Sigmoid colon (tissue), 4 donors: ENCODE data around the gene SIGLEC8.

Source experiments
- CTCF ChIP-seq, 4 experiments: fragments of 450-650 bp in 3 of 4; fragments of 200-600 bp in 1 of 4; IDR thresholded peaks; one replicate each; pipeline ENCODE4 v1.5.1; 2016 to 2019; ENCODE audit warnings: antibody characterized with exemption in 4 of 4, mild to moderate bottlenecking in 3 of 4, moderate library complexity in 2 of 4
- EP300 ChIP-seq, 4 donors: sonication (generic); formaldehyde crosslinking; IDR thresholded peaks; one replicate each; pipeline ENCODE4 v1.6.1; 2017; ENCODE audit warnings: antibody characterized with exemption in 4 of 4
- POLR2A ChIP-seq, 2 donors: fragments of 450-650 bp; IDR thresholded peaks; one replicate each; pipeline ENCODE4 v1.6.1; 2016; ENCODE audit warnings: antibody characterized with exemption in 2 of 2, mild to moderate bottlenecking in 2 of 2, moderate library complexity in 2 of 2
- POLR2AphosphoS5 ChIP-seq, 4 donors: sonication (generic); formaldehyde crosslinking; IDR thresholded peaks; one replicate each; pipeline ENCODE4 v1.6.1; 2017; ENCODE audit warnings: antibody characterized with exemption in 4 of 4

DNA sequence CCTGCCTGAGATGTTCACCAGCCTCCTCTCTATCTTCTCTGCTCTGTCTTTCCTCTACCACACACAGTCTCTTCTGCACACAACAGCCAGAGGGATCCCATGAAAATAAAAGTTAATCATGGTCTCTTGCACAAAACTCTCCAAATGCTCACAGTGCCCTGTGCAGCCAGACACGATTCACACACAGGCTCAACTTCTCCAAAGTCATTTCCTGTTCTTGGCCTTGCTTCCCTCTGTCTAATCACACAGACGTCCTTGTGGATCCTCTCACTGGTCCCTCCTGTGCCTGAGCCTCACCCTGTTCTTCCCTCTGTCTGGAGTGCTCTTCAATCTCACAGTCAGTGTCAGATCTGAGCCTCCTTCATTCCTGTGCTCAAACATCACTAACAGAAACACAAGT, 35.5 kb upstream of the SIGLEC8 start:
- TF ChIP-seq CTCF (IDR thresholded peaks at IDR 0.05) (no peak), POLR2AphosphoS5 (IDR thresholded peaks at IDR 0.05) (no peak), POLR2A (IDR thresholded peaks at IDR 0.05) (no peak), EP300 (IDR thresholded peaks at IDR 0.05) (no peak)
